ENCODE measurements around the gene TFPI. TPM values are rescaled to one million over a fixed set of nuclear protein-coding genes. Genes with fewer than 3 reads are reported as not detected.
"Not testable (repeated sequence)": the region's sequence is repeated elsewhere in the genome, so short reads cannot be mapped to it uniquely, and the experiment has no call there.

Gene TFPI
- total RNA-seq, 1 experiment from 2014 or later = 29.1 TPM

- CTCF ChIA-PET; H3K27me3 ChIP-seq (ENCODE audit: insufficient read depth, low read length); H3K4me2 ChIP-seq (ENCODE audit: low read length); RAD21 ChIA-PET (ENCODE audit: low non-redundant PET in 1 of 2, low total read pairs in 2 of 2, uncharacterized antibody in 2 of 2, unreplicated experiment in 2 of 2); H3K27ac ChIP-seq (ENCODE audit: low read depth, low read length); H3K9me3 ChIP-seq (ENCODE audit: control insufficient read depth in 1 of 2, insufficient read depth in 1 of 2, low read depth in 1 of 2, low read length in 2 of 2); H3K9me2 ChIP-seq (ENCODE audit: insufficient read depth); H4K20me1 ChIP-seq (ENCODE audit: insufficient read depth); DNase-seq (ENCODE audit: low read depth, low spot score); H2AFZ ChIP-seq (ENCODE audit: low read depth, low read length, poor library complexity, severe bottlenecking); H3K4me3 ChIP-seq (replicated peaks in 1 of 2; ENCODE audit: low read depth in 1 of 2, low read length in 2 of 2); H3K36me3 ChIP-seq (ENCODE audit: control insufficient read depth in 1 of 2, insufficient read depth in 2 of 2, low read length in 2 of 2); BruUV-seq (replicated peaks); ATAC-seq; intact Hi-C loops (cut with micrococcal nuclease); H3K79me2 ChIP-seq (ENCODE audit: insufficient read depth, low read length); POLR2A ChIA-PET; H3K9ac ChIP-seq (ENCODE audit: low read length): not testable (repeated sequence)
- H3K4me1 ChIP-seq (ENCODE audit: control insufficient read depth in 1 of 2, insufficient read depth in 2 of 2, low read length in 2 of 2) = peaks cover 30 to 43% of the 10 kb centered on the region in 2 experiments
Measured at GRCh38 chr2:187538222-187538621, 16.0 kb downstream of the TFPI start.

GRCh38 chr2:187535381-187535780 is 18.9 kb downstream of the TFPI start:
- H4K20me1 ChIP-seq (ENCODE audit: insufficient read depth); H3K27ac ChIP-seq (ENCODE audit: low read depth, low read length); H3K9me3 ChIP-seq (ENCODE audit: control insufficient read depth in 1 of 2, insufficient read depth in 1 of 2, low read depth in 1 of 2, low read length in 2 of 2); H3K9me2 ChIP-seq (ENCODE audit: insufficient read depth); RAD21 ChIA-PET (ENCODE audit: low non-redundant PET in 1 of 2, low total read pairs in 2 of 2, uncharacterized antibody in 2 of 2, unreplicated experiment in 2 of 2); ATAC-seq; CTCF ChIA-PET; H3K27me3 ChIP-seq (ENCODE audit: insufficient read depth, low read length); H3K4me2 ChIP-seq (ENCODE audit: low read length); H3K79me2 ChIP-seq (ENCODE audit: insufficient read depth, low read length); BruUV-seq (replicated peaks); POLR2A ChIA-PET; H3K9ac ChIP-seq (ENCODE audit: low read length); H3K36me3 ChIP-seq (ENCODE audit: control insufficient read depth in 1 of 2, insufficient read depth in 2 of 2, low read length in 2 of 2); DNase-seq (ENCODE audit: low read depth, low spot score); H2AFZ ChIP-seq (ENCODE audit: low read depth, low read length, poor library complexity, severe bottlenecking); intact Hi-C loops (cut with micrococcal nuclease); H3K4me3 ChIP-seq (replicated peaks in 1 of 2; ENCODE audit: low read depth in 1 of 2, low read length in 2 of 2): not testable (repeated sequence)
- peaks cover 8 to 15% of the 10 kb centered on the region in 2 experiments for H3K4me1 ChIP-seq (ENCODE audit: control insufficient read depth in 1 of 2, insufficient read depth in 2 of 2, low read length in 2 of 2)

DNA sequence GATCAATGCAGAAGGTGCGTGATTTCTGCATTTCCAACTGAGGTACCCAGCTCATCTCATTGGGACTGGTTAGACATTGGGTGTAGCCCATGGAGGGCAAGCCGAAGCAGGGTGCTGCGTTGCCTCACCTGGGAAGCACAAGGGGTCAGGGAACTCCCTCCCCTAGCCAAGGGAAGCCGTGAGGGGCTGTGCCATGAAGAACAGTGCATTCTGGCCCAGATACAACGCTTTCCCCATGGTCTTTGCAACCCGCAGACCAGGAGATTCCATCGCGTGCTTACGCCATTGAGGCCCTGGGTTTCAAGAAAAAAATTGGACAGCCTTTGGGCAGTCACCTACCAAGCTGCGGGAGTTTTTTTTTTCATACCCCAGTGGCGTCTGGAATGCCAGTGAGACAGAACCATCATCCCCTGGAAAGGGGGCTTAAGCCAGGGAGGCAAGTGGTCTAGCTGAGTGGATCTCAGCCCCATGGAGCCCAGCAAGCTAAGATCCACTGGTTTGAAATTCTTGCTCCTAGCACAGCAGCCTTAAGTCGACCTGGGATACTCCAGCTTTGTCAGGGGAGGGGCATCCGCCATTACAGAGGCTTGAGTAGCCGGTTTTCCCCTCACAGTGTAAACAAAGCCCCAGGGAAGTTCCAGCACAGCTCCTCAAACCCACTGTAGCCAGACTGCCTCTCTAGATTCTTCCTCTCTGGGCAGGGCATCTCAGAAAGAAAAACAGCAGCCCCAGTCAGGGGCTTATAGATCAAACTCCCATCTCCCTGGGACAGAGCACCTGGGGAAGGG is 21.7 kb downstream of the TFPI start:
- H3K36me3 ChIP-seq (ENCODE audit: control insufficient read depth in 1 of 2, insufficient read depth in 2 of 2, low read length in 2 of 2) = no peaks in the 10 kb centered on the region
- no peak for ATAC-seq
- H3K9ac ChIP-seq (ENCODE audit: low read length) = no peak overlapping the region
- TF ChIP-seq ELF1 (IDR thresholded peaks at IDR 0.05; ENCODE audit: borderline replicate concordance, low read depth) = no peak
- no peak for TF ChIP-seq SIN3A (IDR thresholded peaks at IDR 0.05; ENCODE audit: low read depth)
- TF ChIP-seq ATF3 (IDR thresholded peaks at IDR 0.05) = no peak
- no peak for TF ChIP-seq SRF (IDR thresholded peaks at IDR 0.05; ENCODE audit: low read depth)
- TF ChIP-seq CBX3 (IDR thresholded peaks at IDR 0.05; ENCODE audit: low read depth) = no peak
- BruUV-seq (replicated peaks) = no TSS peak
- no peak overlapping the region for H3K4me3 ChIP-seq (replicated peaks in 1 of 2; ENCODE audit: low read depth in 1 of 2, low read length in 2 of 2)
- no peaks in the 10 kb centered on the region for H3K79me2 ChIP-seq (ENCODE audit: insufficient read depth, low read length)
- ChIA-PET CTCF (no interaction called here), RAD21 (ENCODE audit: low non-redundant PET in 1 of 2, low total read pairs in 2 of 2, uncharacterized antibody in 2 of 2, unreplicated experiment in 2 of 2) (no interaction called here), POLR2A (no interaction called here)
- H4K20me1 ChIP-seq (ENCODE audit: insufficient read depth) = no peaks in the 10 kb centered on the region
- no peaks in the 10 kb centered on the region; the same call in 1 of the 2 replicates for H3K9me2 ChIP-seq (ENCODE audit: insufficient read depth)
- H3K4me1 ChIP-seq (ENCODE audit: control insufficient read depth in 1 of 2, insufficient read depth in 2 of 2, low read length in 2 of 2) = no peaks in the 10 kb centered on the region
- no peak overlapping the region for H3K27ac ChIP-seq (ENCODE audit: low read depth, low read length)
- intact Hi-C loops (cut with micrococcal nuclease) = no loop called here
- no peak overlapping the region for H2AFZ ChIP-seq (ENCODE audit: low read depth, low read length, poor library complexity, severe bottlenecking)
- no peak for DNase-seq (ENCODE audit: low read depth, low spot score)
- H3K4me2 ChIP-seq (ENCODE audit: low read length) = no peak overlapping the region
- H3K9me3 ChIP-seq (ENCODE audit: control insufficient read depth in 1 of 2, insufficient read depth in 1 of 2, low read depth in 1 of 2, low read length in 2 of 2) = no peaks in the 10 kb centered on the region
- no peaks in the 10 kb centered on the region for H3K27me3 ChIP-seq (ENCODE audit: insufficient read depth, low read length)

Data from HCT116 (cell line).